Osteocyte (in vitro differentiated cells): ENCODE measurements around the gene NXN. TPM values are rescaled to one million over a fixed set of nuclear protein-coding genes. Genes with fewer than 3 reads are reported as not detected.

Experiments
- DNase-seq: peaks from one replicate; pipeline ENCODE4 v3.0.0; 2021; ENCODE audit warnings: mixed read lengths; ENCODE audit not compliant: unreplicated experiment; ENCODE audit errors: extremely low spot score
- H3K27ac Mint-ChIP-seq: one replicate; pipeline ENCODE4 v1.8.0; 2021; ENCODE audit warnings: mild to moderate bottlenecking, mixed read lengths; ENCODE audit not compliant: unreplicated experiment
- H3K27me3 Mint-ChIP-seq: one replicate; pipeline ENCODE4 v1.8.0; 2021; ENCODE audit warnings: mixed read lengths; ENCODE audit not compliant: unreplicated experiment
- H3K36me3 Mint-ChIP-seq: one replicate; pipeline ENCODE4 v1.8.0; 2021; ENCODE audit warnings: mixed read lengths; ENCODE audit not compliant: unreplicated experiment
- H3K4me1 Mint-ChIP-seq: one replicate; pipeline ENCODE4 v1.8.0; 2021; ENCODE audit warnings: mixed read lengths; ENCODE audit not compliant: unreplicated experiment
- H3K4me3 Mint-ChIP-seq: one replicate; pipeline ENCODE4 v1.8.0; 2021; ENCODE audit warnings: mild to moderate bottlenecking, moderate library complexity, mixed read lengths; ENCODE audit not compliant: unreplicated experiment
- H3K9me3 Mint-ChIP-seq: one replicate; pipeline ENCODE4 v1.8.0; 2021; ENCODE audit warnings: mixed read lengths; ENCODE audit not compliant: unreplicated experiment
- total RNA-seq: library from RNA; stranded (reverse); gene quantifications from 2 replicates; pipeline ENCODE4 v1.2.1, GENCODE V29; 2021
- TF ChIP-seq, protein P1 (sequence below): fragments of 200-600 bp; sonication (generic); IDR thresholded peaks from 2 replicates; pipeline ENCODE4 v1.5.0; 2021; ENCODE audit warnings: antibody characterized with exemption, mild to moderate bottlenecking, moderate library complexity

The NXN gene
- total RNA-seq, 1 donor from 2014 or later, result 123 TPM

DNA sequence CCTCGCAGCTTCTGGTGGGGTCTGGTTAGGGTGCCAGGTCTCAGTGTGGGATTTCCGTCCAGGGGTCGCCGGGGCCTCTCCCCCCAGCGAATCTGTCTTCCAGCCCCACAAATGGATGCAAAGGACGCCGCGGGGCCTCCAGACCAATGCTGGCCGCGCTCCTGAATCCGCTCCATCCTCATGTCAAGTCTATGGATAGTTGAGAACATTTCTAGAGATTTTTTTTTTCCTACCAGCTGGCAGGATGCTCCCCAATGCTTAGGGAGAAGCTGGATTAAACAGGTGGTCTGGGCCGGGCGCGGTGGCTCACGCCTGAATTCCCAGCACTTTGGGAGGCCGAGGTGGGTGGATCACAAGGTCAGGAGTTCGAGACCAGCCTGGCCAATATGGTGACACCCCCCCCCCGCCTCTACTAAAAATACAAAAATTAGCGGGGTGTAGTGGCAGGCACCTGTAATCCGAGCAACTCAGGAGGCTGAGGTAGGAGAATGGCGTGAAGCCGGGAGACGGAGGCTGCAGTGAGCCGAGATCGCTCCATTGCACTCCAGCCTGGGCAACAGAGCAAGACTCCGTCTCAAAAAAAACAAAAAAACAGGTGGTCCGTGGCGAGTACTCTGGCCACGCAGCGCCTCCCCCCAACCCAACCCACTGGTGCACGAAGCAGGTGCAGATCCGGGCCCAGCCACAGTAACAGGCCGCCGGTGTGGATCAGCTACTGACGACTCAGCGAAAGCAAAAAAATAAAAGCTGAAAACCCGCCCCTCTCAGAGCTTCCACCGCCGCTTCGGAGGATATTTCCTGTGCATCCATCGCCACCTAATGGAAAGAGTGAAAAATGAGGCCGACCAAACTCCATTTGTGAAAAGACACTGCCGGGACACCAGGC is 1.1 kb upstream of the NXN start:
- peak; percentile 91 for DNase-seq
- Mint-ChIP-seq H3K27ac (peak overlapping the region; percentile 92), H3K9me3 (no peaks in the 10 kb centered on the region)

DNA sequence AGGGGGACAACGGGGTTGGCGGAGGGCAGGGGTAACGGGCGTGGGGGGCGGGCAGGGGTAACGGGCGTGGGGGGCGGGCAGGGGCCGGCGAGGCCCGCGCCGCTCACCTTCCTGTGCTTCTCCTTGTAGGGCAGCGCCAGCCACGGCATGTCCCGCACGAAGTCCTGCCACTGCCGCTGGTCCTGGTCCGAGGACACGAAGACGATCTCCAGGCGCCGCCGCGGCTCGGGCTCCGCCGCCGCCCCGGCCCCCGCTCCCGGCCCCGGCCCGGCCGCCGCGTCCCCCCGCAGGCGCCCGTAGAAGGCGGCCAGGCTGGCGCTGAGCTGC is 401 bp downstream of the NXN start:
- no peak overlapping the region for H3K27ac Mint-ChIP-seq
- H3K27me3 Mint-ChIP-seq, result no peaks in the 10 kb centered on the region
- peaks cover 45% of the 10 kb centered on the region for H3K4me1 Mint-ChIP-seq
- H3K4me3 Mint-ChIP-seq, result peak overlapping the region; percentile 66
- no peak for DNase-seq
- no peaks in the 10 kb centered on the region for H3K36me3 Mint-ChIP-seq
- H3K9me3 Mint-ChIP-seq, result no peaks in the 10 kb centered on the region
- TF ChIP-seq, protein P1, sequence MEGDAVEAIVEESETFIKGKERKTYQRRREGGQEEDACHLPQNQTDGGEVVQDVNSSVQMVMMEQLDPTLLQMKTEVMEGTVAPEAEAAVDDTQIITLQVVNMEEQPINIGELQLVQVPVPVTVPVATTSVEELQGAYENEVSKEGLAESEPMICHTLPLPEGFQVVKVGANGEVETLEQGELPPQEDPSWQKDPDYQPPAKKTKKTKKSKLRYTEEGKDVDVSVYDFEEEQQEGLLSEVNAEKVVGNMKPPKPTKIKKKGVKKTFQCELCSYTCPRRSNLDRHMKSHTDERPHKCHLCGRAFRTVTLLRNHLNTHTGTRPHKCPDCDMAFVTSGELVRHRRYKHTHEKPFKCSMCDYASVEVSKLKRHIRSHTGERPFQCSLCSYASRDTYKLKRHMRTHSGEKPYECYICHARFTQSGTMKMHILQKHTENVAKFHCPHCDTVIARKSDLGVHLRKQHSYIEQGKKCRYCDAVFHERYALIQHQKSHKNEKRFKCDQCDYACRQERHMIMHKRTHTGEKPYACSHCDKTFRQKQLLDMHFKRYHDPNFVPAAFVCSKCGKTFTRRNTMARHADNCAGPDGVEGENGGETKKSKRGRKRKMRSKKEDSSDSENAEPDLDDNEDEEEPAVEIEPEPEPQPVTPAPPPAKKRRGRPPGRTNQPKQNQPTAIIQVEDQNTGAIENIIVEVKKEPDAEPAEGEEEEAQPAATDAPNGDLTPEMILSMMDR, result no peak

More for the DNA sequence above, 1.1 kb upstream of the NXN start:
- no peaks in the 10 kb centered on the region for H3K27me3 Mint-ChIP-seq
- peaks cover 33% of the 10 kb centered on the region for H3K4me1 Mint-ChIP-seq
- TF ChIP-seq, protein P1, result peak; percentile 81
- peak overlapping the region; percentile 87 for H3K4me3 Mint-ChIP-seq
- H3K36me3 Mint-ChIP-seq, result no peaks in the 10 kb centered on the region

DNA sequence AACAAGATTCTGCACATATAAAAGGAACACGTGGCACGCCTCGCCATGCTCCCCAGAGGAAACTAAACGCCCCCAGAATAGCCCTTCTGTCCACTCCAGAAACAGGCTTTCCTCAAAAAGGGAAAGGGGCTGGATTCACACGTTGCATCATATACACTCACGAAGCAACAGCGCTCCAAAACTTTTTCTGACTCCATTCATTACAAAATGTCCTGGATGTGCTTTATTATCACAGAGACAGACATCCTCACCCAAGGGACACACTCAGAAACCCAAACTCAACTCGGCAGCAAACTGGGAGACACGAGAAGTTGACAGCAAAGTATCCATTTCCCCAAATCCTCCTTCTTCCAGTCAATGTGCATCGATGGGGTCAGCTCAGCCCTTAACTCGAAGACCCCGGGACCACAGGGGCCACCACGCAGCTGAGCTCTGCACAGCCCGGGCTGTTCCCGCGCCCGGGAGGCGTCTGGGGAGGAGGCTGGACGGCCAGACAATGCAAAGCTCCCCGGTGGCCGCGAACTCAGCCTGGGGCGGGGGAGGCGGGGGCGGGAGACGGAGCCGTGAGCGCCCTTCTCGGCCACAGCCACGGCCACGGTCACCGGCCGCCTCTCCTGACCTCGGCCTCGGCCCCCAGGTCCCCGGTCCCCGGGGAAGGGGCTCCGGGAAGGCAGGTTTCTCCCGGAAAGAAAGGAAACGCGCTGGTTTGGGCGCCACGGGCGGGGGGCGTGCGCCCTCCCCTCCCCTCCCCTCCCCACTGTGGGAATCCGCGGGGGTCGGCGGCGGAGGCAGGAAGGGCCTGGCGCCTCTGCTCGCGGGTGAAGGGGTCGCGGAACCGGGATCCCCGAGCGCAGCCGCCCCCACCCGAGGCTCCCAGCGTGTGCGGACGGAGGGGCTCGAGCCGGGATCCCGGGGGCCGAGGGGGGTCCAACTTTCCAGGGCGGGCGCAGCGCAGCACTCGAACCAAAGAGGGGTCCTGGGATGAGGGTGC is 1.2 kb downstream of the NXN start:
- TF ChIP-seq, protein P1, result no peak
- no peaks in the 10 kb centered on the region for H3K27me3 Mint-ChIP-seq
- peak overlapping the region; percentile 91 for H3K27ac Mint-ChIP-seq
- DNase-seq, result no peak
- peak overlapping the region; percentile 94 for H3K4me3 Mint-ChIP-seq
- H3K4me1 Mint-ChIP-seq, result peaks cover 46% of the 10 kb centered on the region
- no peaks in the 10 kb centered on the region for H3K9me3 Mint-ChIP-seq
- H3K36me3 Mint-ChIP-seq, result peaks cover under 1% of the 10 kb centered on the region

DNA sequence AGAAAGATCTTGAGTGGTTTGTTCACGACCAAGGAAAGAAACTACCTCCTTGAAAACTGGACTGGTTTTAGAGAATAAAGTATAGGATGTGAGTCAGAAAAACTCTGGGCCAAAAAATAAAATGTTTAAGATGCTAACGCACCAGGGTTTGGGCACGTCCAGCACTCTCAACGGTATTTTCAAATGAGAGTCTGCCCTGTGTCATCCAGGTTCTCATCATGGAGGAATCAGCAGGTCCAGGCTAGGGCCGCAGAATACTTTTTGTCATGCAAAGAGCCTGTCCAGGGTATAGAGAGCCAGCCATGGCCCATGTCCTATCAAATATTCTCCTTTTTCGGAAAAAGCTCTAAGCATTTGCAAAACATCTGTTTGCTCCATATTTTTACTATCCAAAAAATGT is 2.4 kb downstream of the NXN start:
- Mint-ChIP-seq H3K36me3 (peaks cover 4% of the 10 kb centered on the region), H3K4me3 (peak overlapping the region; percentile 94), H3K27ac (peak overlapping the region; percentile 91), H3K4me1 (peaks cover 55% of the 10 kb centered on the region), H3K27me3 (no peaks in the 10 kb centered on the region), H3K9me3 (no peaks in the 10 kb centered on the region)
- no peak for DNase-seq
- TF ChIP-seq, protein P1, result no peak
